GM19351 (cell line): ENCODE results near the gene EML6.
"Not testable (repeated sequence)": the region's sequence is repeated elsewhere in the genome, so short reads cannot be mapped to it uniquely, and the experiment has no call there.

Experiments
- ATAC-seq: cut with Tn5 transposase; IDR thresholded peaks from one replicate; pipeline ENCODE4 v1.9.1; 2021; ENCODE audit warnings: mild to moderate bottlenecking, moderate library complexity; ENCODE audit not compliant: unreplicated experiment

Gene EML6

DNA sequence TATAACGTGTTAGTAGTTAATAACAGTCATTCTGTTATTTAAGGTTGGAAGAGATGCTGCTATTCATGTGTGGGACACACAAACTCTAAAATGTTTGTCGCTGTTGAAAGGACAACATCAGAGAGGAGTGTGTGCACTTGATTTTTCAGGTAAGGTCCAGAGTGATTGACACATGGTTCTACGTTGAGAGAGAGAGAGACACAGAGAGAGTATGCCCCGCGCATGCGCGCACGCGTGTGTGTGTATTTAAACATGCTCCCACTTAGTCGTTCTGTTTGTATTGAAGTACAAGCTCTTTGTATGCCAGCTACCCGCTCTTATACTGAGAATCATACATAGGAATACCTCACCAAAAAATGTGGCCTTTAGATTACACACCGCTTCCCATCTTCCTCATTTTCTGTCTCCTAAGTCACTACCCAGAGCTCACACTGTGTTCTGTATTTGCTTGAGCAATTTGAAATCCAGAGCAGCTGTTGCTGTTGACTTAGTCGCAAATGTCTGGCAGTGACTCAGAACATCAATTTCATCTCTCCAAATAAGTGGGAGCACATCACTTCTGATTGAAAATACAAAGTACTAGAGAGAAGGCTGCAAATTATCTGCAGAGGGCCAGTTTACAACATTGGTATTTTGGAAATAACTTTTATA lies 148.1 kb downstream of the EML6 start:
- ATAC-seq, result no peak

DNA sequence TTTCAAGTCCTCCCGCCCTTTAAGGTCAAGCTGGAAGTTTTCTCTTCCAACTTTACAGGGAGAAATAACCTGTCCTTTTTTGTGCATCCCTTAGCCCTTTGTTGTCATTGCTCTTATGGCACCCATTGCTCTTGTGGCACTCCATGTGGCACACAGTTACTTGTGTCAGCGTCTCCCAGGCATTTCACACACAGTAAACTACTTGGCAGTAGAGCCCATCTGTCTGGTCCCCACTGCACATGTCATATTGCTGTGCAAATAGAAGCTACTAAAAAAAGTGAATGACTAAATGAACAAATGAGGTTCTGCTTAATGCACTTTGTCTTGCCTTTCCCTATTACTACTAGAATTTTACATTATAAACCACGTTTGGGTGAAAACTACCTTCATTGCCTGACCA lies 149.3 kb downstream of the EML6 start:
- no peak for ATAC-seq

DNA sequence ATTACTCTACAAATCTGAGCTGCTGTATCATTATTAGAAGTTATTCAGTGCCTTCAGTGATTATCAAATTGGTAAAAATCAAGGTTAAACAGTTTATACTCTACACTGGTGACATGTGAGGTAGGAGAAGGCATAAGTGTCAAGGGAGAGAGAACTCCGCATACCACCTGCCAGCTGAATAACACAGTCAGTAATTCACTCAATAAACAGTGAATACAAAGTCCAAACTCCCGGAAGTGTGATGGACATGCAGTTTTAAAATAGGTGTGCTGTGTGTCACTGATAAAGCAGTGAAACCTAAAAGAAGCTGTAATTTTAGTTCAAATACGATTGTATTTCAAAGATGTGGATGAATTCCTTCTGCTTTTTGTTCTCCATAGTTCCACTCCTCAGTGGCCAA lies 149.8 kb downstream of the EML6 start:
- ATAC-seq, result not testable (repeated sequence)

DNA sequence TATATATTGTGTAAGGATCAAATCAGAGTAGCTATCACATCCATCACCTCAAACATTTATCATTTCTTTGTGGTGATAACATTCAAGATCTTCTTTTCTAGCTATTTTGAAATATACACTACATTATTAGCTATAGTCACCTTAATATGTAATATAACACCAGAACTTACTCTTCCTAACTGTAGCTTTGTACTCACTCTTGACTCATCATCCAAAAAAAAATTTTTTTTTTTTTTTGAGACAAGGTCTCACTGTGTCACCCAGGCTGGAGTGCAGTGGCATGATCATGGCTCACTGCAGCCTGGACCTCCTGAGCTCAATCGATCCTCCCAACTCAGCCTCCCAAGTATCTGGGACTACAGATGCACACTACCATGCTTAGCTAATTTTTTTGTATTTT lies 153.3 kb downstream of the EML6 start:
- no peak for ATAC-seq

DNA sequence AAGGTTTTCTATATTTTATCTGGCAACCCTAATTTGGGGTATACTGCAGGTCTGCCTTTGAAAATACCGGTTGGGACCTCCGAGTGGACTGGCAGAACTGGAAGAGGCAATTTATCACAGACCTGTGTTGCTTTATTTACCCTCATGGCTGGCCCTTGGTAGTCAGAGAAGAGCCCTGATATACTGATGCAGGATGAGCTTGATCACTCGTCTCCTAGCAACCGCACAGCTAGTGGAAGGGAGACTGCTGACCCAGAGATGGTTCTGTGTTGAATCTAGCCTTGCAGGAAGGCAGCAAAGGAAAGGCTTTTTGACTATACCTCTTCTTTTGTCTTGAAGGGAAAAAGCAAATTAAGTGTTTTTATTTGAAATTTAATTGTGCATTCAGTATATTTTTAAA lies 154.7 kb downstream of the EML6 start:
- no peak for ATAC-seq

DNA sequence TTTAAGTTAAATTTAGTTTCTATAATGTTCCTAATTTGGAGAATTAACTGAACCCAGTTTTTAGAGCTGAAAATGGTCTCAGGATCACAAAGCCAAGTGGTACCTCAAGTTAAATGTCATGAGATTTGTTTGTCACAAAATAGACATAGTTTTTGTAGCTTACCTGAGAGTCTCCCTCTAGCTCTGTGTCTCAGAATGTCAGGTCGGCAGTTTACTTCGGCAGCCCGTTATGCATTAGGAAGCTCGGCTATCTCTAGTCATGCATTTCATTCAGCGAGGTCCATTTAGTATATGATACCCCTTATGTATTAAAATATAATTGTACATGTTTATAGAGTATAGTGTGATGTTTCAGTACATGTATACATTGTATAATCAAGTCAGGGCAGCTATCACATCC lies 155.6 kb downstream of the EML6 start:
- ATAC-seq, result no peak

DNA sequence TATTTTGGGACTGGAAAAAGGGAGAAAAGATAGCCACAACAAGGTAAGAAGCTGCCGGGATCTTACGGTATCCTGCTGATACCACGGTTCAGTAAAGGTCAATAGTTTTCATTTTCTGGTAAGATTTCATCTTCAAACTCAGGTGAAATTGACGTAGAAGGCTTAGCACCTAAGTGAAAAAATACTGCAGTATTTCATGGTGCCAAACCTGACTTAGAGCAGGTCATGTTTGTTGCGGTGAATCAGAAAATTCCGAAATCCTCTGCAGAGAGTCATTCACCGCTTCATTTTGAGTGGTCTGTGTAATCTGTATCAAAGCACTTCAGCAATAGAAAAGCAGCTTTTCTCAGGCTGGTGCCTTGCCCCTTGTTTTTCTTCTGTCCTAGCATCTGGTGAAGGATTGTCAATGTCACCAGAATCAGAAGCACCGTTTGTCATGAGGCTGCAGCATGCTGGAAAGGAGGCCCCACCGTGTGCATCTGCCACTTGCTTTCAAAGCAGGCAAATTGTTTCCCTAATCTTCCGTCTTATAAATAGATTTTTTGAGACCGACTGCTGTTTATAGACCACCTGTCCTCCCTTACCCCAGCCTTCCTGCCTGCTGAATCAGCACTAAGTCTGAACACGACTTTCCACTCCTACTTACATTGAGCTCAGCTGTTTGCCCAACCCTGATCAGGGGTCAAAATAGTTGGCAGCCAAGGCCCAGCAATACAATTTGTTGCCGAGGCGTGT lies 156.3 kb downstream of the EML6 start:
- ATAC-seq, result no peak

DNA sequence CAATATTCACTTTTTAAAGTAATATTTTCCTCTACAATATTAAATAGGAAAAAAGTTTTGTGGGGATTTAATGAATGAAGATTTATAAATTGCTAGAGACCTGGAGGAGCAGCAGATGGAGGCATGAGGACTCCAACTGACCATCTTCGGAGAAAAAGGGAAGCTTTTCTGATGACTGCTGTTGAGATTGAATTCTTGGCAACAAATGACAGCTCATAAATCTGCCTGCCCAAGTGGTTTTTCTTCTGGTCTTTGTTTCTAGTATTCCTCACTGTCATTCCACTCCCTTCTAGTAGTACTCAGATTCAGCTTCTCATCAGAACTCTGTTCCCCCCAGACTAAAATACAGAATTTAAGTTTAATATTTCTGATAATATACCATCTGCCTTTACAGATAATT lies 157.0 kb downstream of the EML6 start:
- ATAC-seq, result no peak

DNA sequence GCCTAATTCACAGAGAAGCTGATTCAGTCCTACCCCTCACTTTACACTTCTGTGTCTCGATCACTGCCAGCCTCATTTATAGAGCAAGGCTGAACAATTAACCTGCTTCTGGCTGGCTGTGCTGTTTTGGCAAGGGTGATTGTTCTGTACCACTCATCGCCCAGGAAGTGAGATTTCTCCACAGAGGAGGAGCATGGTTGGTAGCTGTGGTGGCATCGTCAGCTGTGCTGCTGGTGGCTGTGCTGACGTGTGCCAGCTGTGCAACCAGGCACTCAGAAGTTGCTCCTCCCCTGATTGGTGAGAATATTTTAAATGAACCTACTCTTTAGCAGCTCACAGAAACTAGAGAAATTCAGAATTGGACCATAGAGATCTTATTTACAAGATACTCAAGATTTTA lies 158.3 kb downstream of the EML6 start:
- no peak for ATAC-seq

DNA sequence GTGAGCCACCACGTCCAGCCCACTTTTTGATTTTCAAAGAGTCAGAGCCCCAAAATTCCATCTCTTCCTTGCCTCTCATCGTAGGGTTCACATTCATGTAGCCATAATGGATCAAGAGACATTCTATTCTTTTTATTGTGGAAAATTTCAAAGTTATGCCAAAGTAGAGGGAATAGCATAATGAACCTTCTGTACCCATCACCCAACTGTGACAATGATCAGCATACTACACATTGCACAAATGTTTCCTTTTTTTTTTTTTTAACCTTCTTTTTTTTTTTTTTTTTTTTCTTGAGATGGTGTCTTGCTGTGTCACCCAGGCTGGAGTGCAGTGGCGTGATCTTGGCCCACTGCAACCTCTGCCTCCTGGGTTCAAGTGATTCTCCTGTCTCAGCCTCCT lies 162.4 kb downstream of the EML6 start:
- ATAC-seq, result no peak

DNA sequence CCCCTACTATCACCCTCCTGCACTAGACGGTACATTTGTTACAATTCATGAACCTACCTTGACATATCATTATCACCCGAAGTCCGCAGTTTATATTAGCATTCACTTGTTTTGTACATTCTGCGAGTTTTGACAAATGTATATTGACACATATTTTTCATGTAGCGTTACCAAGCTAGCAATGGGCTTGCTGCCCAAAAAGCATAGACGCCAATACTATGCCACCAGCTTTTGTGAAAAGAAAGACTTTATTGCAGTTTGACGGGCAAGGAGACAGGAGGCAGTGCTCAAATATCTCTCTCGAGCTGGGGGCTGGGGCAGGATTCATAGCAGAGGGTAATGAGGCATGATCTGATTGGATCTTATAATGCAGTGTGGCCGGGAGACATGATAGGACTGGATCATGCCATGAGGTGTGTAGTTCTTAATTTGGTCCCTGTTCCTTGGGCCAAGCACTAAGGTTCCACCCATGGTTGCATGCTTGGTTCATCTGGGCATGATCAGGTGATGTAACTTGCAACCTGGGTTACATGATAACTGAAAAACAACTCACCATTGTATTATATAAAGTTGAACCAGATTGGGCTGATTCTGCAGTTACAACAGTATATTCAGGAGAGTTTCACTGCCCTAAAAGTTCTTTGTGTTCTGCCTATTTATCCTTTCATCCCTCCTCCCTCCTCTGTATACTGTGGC lies 164.5 kb downstream of the EML6 start:
- ATAC-seq, result no peak

DNA sequence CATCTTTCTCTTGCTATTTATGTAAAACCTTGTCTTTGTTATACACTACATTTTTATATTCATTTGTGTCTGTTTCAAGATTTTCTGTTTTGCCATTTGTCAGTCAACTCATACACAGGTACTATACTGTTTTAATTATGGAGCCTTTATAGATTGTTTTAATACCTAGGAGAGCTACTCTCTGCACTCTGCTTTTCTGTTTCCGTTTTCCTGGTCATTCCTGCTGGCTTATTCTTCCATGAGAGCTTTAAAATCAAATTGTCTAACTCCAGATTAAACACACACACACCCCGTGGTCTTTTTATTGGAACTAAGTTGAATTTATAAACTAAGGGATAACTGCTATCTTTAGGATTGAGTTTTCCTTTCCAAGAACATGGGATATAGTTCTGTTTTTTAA lies 165.6 kb downstream of the EML6 start:
- ATAC-seq, result no peak

DNA sequence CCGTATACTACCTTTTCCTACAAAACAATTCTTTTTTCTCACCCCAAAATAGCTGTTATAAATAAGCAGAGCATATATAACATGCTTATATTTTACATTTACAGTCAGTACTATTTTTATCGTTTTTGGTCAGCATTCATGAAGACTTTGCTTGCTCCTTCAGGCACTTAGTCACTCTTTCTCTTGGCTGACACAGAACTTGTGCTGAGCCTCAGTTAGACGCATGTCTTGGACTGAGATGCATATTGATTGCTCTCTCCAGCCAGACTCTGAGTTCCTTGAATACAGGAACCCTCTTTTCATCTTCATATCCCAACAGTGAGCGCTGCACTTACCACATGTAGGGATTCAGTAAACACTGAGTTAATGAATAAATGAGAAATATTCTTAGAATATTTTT lies 168.4 kb downstream of the EML6 start:
- no peak for ATAC-seq

DNA sequence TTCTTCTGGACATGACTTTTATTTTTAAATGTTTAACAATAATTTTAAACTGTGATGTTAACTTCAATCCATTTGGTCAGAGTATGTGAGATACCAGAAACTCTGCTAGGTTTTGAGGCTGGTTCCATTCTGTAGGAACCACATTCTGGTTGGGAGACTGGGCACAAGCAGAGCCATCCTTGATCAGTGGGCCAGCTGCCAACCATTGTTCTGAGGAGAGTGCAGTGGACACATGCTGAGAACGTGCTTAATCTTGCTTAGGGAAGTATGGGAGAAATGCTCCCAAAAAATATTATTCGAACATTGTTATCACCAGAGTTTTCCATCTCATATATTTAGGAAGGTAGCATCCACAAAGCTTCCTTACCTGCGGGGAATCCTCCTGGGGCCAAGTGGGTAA lies 171.0 kb downstream of the EML6 start:
- ATAC-seq, result no peak

DNA sequence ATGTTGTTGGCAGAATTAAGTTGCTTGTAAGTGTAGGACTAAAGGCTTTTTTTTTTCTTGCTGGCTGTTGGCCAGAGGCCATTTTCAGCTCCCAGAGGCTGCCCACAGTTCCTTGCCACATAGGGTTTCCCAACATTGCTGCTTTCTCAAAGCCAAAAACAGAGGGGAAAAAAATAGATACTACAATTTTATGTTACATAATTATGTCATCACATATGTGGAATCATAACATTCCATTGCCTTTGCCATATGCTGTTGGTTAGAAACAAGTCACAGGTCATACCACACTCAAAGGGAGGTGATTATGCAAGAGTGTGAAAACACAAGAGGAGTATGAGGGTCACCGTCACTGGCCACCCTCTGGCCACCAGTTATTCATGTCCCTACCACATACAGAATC lies 172.3 kb downstream of the EML6 start:
- no peak for ATAC-seq

DNA sequence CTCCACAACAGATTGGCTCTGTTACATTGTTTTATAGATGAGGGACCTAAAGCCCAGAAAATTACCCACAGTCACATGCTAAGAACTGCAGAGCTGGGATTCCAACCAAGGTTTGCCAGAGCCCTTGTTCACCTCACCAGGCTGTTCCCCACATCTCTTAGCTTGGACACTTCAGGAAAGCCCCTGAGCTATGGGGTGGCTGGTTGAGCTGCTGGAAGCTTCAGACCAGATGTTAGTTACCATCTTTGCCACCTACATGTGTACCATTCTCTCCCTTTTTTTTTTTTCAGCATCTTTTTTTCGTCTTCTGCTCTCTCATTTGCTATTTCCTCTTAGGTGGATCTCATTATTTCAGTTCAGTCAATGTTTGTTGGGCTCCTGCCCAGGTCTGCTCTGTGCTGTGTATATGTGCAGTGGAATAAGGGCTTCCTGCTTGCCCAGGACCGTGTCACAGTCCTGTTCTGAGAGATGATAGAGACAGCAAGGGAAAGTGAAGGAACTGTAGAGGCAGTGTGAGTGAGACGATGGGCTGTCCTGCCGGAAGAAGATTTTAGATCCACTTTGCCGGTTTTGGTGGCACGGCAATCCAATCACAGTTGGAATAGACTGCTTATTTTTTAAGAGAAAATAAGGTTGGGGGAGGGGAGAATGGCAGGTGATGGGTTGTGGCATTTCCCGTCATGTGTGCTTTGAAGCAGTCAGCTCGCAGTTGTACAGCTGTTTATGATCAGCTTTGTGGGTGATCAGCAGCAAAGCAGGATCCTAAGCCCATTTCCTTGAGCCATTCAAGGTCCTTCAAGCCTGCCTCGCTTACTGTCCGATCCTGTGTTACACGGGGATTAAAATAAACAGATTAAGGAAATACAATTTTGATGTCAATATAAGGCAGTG lies 174.2 kb downstream of the EML6 start:
- no peak for ATAC-seq

DNA sequence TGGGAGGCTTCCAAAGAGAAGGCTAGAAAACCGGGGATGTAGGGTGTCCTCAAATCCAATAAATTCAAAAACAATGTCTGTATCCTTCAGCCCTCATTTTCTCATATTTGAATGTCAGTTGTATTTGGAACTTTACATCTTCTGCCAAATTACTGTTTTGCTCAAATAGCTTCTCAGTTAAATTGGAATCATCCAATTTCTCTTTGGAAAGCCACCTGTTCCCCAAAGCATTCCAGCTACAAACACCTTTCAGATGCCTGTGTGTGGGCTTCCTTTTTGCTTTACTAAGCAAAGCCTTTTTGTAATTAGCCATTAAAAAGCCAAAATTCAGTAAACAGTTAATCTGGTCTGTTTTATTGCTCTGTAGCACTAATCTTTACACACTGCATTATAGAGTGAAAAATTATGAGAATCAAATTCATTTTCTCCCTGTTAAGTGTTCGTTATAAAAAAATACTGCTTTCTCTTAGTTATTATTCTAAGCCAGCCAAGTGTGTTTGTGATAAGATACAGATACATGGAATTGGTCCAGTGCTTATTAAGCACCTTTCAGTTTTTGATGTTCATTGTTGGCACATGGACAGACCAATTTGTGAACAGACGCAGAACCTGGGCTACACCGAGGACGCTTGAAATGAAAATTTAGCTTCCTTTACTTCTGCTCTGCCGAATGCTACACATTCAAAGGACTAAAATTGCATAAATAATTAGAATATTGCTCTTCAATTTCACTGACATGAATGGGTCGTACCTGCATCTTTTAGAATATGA lies 175.2 kb downstream of the EML6 start:
- no peak for ATAC-seq

DNA sequence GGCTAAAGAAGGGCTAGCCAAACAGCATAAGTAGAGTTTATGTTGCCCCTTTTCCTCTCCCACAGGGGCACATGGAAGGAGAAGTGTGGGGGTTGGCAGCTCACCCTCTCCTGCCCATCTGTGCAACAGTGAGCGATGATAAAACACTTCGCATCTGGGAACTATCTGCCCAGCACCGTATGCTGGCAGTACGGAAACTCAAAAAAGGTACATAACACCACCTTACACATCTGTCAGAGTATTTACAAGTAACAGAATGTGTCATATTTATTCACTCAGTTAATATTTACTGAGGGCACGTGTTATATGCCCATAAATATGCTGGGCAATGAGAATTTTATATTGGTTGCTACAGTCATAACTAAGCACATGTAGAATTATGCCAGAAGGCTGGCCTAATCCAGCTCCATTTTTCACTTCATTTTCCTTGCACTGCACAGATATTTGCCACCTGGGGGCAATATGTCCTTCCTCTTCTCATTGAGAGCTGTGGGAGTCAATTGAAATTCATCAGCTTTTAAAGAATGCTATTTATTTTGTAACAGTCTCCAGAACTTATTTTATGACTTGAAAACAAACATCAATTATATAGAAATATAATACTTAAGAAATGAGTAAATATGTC lies 176.2 kb downstream of the EML6 start:
- no peak for ATAC-seq

DNA sequence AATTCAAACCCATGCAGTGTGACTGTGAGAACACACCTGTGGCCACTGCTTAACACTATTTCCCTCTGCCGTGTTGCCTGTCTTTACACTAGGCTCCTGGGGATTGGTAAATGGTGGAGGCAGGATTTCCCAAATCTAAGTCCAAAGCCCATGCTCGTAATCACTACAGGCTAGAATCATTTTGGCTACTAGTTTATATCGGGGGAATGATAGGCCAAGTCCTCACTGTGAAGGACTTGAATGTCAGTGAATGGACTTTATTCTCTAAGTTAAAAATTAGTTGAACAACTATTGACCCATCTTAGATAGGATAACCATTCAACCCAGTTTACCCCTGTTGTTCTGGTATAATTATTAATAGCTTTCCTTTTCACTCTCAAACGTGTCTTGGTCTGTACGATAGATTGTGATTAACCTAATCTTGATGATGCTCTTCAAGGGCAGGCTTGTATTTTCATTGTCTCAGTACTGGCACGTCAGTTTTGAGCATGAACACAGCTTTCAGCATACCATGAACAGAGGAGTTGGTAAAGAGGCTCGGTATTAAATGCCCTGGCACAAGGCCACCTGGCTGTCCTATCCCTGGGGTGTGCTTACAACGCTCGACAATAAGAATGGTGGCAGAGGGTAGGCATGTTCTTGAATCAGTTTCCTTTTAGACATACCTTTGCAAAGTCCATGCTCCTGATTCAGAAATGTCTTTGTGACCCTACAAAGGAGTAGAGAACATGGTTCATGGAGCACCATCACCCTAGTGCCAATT lies 177.9 kb downstream of the EML6 start:
- ATAC-seq, result no peak
